Tibial nerve (tissue), 4 donors: ENCODE data around the gene PTGFRN. TPM values are rescaled to one million over a fixed set of nuclear protein-coding genes. Genes with fewer than 3 reads are reported as not detected.
A peak's percentile ranks its signal among the peaks of the same experiment; 100 is the strongest.
"Not testable (repeated sequence)": the region's sequence is repeated elsewhere in the genome, so short reads cannot be mapped to it uniquely, and the experiment has no call there.

Source experiments
- DNase-seq, 2 donors: peaks; one replicate each; pipeline ENCODE4 v3.0.0-alpha.2; 2019; ENCODE audit warnings: low spot score in 2 of 2
- H3K27ac ChIP-seq, 4 donors: fragments of 200-600 bp; sonication (generic) in 3 of 4; one replicate each; pipeline ENCODE4 v1.5.1; 2017 to 2019; ENCODE audit warnings: mild to moderate bottlenecking in 1 of 4
- H3K27me3 ChIP-seq, 2 donors: fragments of 200-600 bp; sonication (generic) in 1 of 2; one replicate each; pipeline versions ENCODE4 v1.5.1 to v1.6.0; 2017 to 2019
- H3K36me3 ChIP-seq, 3 donors: fragments of 200-600 bp; sonication (generic); one replicate each; pipeline ENCODE4 v1.5.1; 2018 to 2019
- H3K4me1 ChIP-seq, 4 donors: fragments of 200-600 bp; sonication (generic) in 3 of 4; one replicate each; pipeline ENCODE4 v1.5.1; 2017 to 2019
- H3K4me3 ChIP-seq, 4 donors: fragments of 200-600 bp; sonication (generic) in 3 of 4; one replicate each; pipeline ENCODE4 v1.5.1; 2017 to 2019; ENCODE audit warnings: mild to moderate bottlenecking in 1 of 4, moderate library complexity in 1 of 4
- H3K9me3 ChIP-seq, 4 donors: fragments of 200-600 bp; sonication (generic) in 3 of 4; one replicate each; pipeline ENCODE4 v1.5.1; 2017 to 2019
- EP300 ChIP-seq, 2 donors: sonication (generic); formaldehyde crosslinking; IDR thresholded peaks; one replicate each; pipeline ENCODE4 v1.6.1; 2017; ENCODE audit warnings: antibody characterized with exemption in 2 of 2, mild to moderate bottlenecking in 1 of 2
- POLR2A ChIP-seq, 2 donors: fragments of 450-650 bp; IDR thresholded peaks; one replicate each; pipeline ENCODE4 v1.6.1; 2017; ENCODE audit warnings: antibody characterized with exemption in 2 of 2, mild to moderate bottlenecking in 2 of 2, moderate library complexity in 2 of 2
- WGBS, 2 donors: methylation state at CpG; one replicate each; pipeline ENCODE4 v1.1.5; 2018; 5-methylcytosine and 5-hydroxymethylcytosine counted together
- total RNA-seq, 4 donors: library from RNA; depleted of rRNA; stranded (reverse); fragments of >200 nt; gene quantifications; one replicate each; pipeline ENCODE4 v1.1.0, GENCODE V29; 2016
- TF ChIP-seq, protein P1 (sequence below), 5 experiments: fragments of 200-600 bp in 3 of 5; fragments of 450-650 bp in 2 of 5; sonication (generic) in 3 of 5; IDR thresholded peaks; one replicate each; pipeline ENCODE4 v1.5.1; 2016 to 2019; ENCODE audit warnings: antibody characterized with exemption in 5 of 5, mild to moderate bottlenecking in 3 of 5, moderate library complexity in 2 of 5

The PTGFRN gene
- total RNA-seq, 4 donors from 2014 or later, result 10.2 to 19.0 (median 14.7) TPM

DNA sequence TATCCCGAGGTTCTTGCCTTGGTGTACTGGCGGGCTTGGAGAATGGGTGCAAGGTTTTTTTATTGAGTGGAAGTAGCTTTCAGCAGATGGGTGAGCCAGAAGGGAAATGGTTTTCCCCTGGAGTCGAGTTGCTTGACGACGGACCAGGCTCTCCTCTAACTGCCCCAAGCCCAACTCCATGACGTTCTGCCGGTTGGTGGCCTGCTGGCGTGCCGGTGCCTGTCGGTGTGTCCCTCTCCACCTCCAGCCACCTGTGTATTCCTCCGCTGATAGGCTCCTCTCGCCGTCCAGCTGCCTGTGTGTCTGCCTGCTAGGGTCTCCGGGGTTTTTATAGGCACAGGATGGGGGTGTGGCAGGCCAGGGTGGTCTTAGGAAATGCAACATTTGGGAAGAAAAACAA lies 34.3 kb upstream of the PTGFRN start:
- no peak for DNase-seq
- Histone ChIP-seq H3K27ac (no peak overlapping the region), H3K4me3 (no peak overlapping the region), H3K9me3 (no peaks in the 10 kb centered on the region), H3K36me3 (no peaks in the 10 kb centered on the region), H3K27me3 (no peaks in the 10 kb centered on the region), H3K4me1 (peaks cover 0 to 32% (median 15%) of the 10 kb centered on the region in 4 donors)
- WGBS, 2 donors, result 80 to 81% methylated on average over 14 of the region's 14 CpGs
- no peak for TF ChIP-seq EP300 (IDR thresholded peaks at IDR 0.05)
- no peak for TF ChIP-seq POLR2A (IDR thresholded peaks at IDR 0.05)
- TF ChIP-seq, protein P1, sequence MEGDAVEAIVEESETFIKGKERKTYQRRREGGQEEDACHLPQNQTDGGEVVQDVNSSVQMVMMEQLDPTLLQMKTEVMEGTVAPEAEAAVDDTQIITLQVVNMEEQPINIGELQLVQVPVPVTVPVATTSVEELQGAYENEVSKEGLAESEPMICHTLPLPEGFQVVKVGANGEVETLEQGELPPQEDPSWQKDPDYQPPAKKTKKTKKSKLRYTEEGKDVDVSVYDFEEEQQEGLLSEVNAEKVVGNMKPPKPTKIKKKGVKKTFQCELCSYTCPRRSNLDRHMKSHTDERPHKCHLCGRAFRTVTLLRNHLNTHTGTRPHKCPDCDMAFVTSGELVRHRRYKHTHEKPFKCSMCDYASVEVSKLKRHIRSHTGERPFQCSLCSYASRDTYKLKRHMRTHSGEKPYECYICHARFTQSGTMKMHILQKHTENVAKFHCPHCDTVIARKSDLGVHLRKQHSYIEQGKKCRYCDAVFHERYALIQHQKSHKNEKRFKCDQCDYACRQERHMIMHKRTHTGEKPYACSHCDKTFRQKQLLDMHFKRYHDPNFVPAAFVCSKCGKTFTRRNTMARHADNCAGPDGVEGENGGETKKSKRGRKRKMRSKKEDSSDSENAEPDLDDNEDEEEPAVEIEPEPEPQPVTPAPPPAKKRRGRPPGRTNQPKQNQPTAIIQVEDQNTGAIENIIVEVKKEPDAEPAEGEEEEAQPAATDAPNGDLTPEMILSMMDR (IDR thresholded peaks at IDR 0.05), result no peak

DNA sequence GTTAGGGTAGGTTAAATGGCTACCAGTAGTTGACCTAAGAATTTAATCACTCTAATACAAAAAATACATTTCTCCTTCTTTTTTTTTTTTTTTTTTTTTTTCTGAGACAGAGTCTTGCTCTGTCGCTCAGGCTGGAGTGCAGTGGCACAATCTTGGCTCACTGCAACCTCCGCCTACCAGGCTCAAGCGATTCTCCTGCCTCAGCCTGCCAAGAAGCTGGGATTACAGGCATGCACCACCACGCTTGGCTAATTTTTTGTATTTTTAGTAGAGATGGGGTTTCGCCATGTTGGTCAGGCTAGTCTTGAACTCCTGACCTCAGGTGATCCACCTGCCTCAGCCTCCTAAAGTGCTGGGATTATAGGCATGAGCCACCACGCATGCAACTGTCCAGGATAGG lies 33.8 kb upstream of the PTGFRN start:
- DNase-seq, H3K36me3 ChIP-seq, H3K27me3 ChIP-seq, H3K27ac ChIP-seq, H3K4me3 ChIP-seq, H3K9me3 ChIP-seq: not testable (repeated sequence)
- 89 to 95% methylated on average over 6 of the region's 6 CpGs for WGBS, 2 donors
- peaks cover 0 to 32% (median 15%) of the 10 kb centered on the region in 4 donors for H3K4me1 ChIP-seq

GRCh38 chr1:116877141-116877818 lies 32.4 kb upstream of the PTGFRN start:
- no peaks in the 10 kb centered on the region for H3K36me3 ChIP-seq
- H3K4me1 ChIP-seq, result peaks cover 0 to 27% (median 15%) of the 10 kb centered on the region in 4 donors
- H3K27ac ChIP-seq, result peak overlapping the region in 2 of 4 donors; percentile 15 to 53
- TF ChIP-seq POLR2A (IDR thresholded peaks at IDR 0.05) (no peak), EP300 (IDR thresholded peaks at IDR 0.05) (no peak)
- TF ChIP-seq, protein P1 (IDR thresholded peaks at IDR 0.05), result no peak
- 39 to 40% methylated on average over 2 of the region's 2 CpGs for WGBS, 2 donors
- H3K4me3 ChIP-seq, result peak overlapping the region in 2 of 4 donors; percentile 13 to 43
- no peaks in the 10 kb centered on the region for H3K27me3 ChIP-seq
- H3K9me3 ChIP-seq, result no peaks in the 10 kb centered on the region
- DNase-seq, result no peak

- TF ChIP-seq POLR2A (IDR thresholded peaks at IDR 0.05), result no peak
- TF ChIP-seq EP300 (IDR thresholded peaks at IDR 0.05), result no peak
- TF ChIP-seq, protein P1 (IDR thresholded peaks at IDR 0.05), result no peak
- peak overlapping the region in 2 of 4 donors; percentile 15 to 53 for H3K27ac ChIP-seq
- WGBS, 2 donors, result 39 to 40% methylated on average over 10 of the region's 10 CpGs
- peak overlapping the region in 3 of 4 donors; percentile 13 to 43 (median 26) for H3K4me3 ChIP-seq
- no peaks in the 10 kb centered on the region for H3K27me3 ChIP-seq
- H3K36me3 ChIP-seq, result no peaks in the 10 kb centered on the region
- DNase-seq, result no peak
- peaks cover 0 to 27% (median 15%) of the 10 kb centered on the region in 4 donors for H3K4me1 ChIP-seq
- no peaks in the 10 kb centered on the region for H3K9me3 ChIP-seq
Observed at GRCh38 chr1:116878804-116879477, 30.8 kb upstream of the PTGFRN start.

DNA sequence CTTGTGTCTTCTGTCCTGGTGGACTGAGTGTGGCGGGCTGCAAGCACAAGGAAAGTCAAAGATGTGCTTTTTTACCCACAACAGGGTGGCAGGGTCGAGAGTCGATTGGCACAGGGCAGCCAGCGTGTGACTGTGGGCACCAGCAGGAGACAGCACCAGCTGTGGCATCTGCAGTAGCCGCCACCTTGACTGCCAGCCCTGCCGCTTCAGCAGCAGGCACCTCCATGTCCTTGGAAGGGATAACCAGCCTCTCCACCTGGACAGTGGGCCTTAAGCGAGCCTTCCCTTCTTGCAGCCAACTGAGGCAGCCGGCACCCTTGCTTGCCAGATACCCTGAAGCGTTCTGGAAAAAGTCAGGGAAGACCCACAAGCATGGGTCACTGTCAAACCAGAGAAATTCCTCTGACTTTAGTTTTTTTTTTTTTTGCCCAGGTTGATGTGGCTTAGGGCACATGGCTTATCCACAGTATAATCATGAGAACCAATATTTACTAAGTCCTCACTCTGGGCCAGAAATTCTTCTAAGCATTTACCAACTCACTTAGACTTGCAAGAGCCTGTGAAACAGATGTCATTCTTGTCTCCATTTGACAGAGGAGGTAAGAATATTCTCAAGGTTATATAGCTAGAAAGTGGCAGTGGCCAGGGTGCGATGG lies 30.1 kb upstream of the PTGFRN start:
- Histone ChIP-seq H3K4me1 (peaks cover 0 to 27% (median 15%) of the 10 kb centered on the region in 4 donors), H3K27me3 (no peaks in the 10 kb centered on the region), H3K9me3 (no peaks in the 10 kb centered on the region), H3K36me3 (no peaks in the 10 kb centered on the region), H3K4me3 (no peak overlapping the region), H3K27ac (peak overlapping the region in 1 of 4 donors; percentile 20)
- no peak for DNase-seq
- 83 to 94% methylated on average over 9 to 10 of the region's 10 CpGs for WGBS, 2 donors
- TF ChIP-seq POLR2A (IDR thresholded peaks at IDR 0.05), result no peak
- TF ChIP-seq, protein P1 (IDR thresholded peaks at IDR 0.05), result no peak
- TF ChIP-seq EP300 (IDR thresholded peaks at IDR 0.05), result no peak
